MG63 (cell line): Measurements from ENCODE around the gene STPG3. TPM values are rescaled to one million over a fixed set of nuclear protein-coding genes. Genes with fewer than 3 reads are reported as not detected.

Source experiments
- DNase-seq: peaks from one replicate; pipeline ENCODE4 v3.0.0-alpha.2; 2020
- H3K27me3 ChIP-seq: fragments of 250-450 bp; sonication (Bioruptor Pico); 2 replicates; pipeline ENCODE4 v1.5.1; 2020; ENCODE audit warnings: mild to moderate bottlenecking, moderate library complexity
- H3K36me3 ChIP-seq: fragments of 250-450 bp; sonication (Bioruptor Pico); 2 replicates; pipeline ENCODE4 v1.5.1; 2020; ENCODE audit warnings: mild to moderate bottlenecking, moderate library complexity
- H3K4me3 ChIP-seq: fragments of 250-450 bp; sonication (Bioruptor Pico); 2 replicates; pipeline ENCODE4 v1.5.1; 2020; ENCODE audit warnings: mild to moderate bottlenecking, moderate library complexity
- H3K9me3 ChIP-seq: fragments of 250-450 bp; sonication (Bioruptor Pico); 2 replicates; pipeline ENCODE4 v1.5.1; 2020; ENCODE audit warnings: mild to moderate bottlenecking, moderate library complexity
- total RNA-seq: library from RNA; depleted of rRNA; stranded (reverse); fragments of >200 nt; shearing (Covaris generic); gene quantifications from 2 replicates; pipeline ENCODE4 v1.2.3, GENCODE V29; 2014; ENCODE audit warnings: low replicate concordance

Gene STPG3
- total RNA-seq, 1 experiment from 2014 or later = not detected

GRCh38 chr9:137228968-137229896, 21.9 kb upstream of the STPG3 start:
- Histone ChIP-seq H3K36me3 (no peaks in the 10 kb centered on the region), H3K4me3 (no peak overlapping the region), H3K27me3 (no peaks in the 10 kb centered on the region), H3K9me3 (no peaks in the 10 kb centered on the region)
- no peak for DNase-seq

- Histone ChIP-seq H3K9me3 (no peaks in the 10 kb centered on the region), H3K4me3 (no peak overlapping the region), H3K27me3 (no peaks in the 10 kb centered on the region), H3K36me3 (no peaks in the 10 kb centered on the region)
- DNase-seq = no peak
Measured at GRCh38 chr9:137229903-137230704, 21.0 kb upstream of the STPG3 start.

GRCh38 chr9:137230705-137231371, 20.2 kb upstream of the STPG3 start, which contains the start of gene SLC34A3:
TSS of gene SLC34A3 (plus strand) at chr9:137230901. CDS start at chr9:137231703, 802 bp downstream.
- DNase-seq = no peak
- Histone ChIP-seq H3K9me3 (no peaks in the 10 kb centered on the region), H3K27me3 (no peaks in the 10 kb centered on the region), H3K36me3 (no peaks in the 10 kb centered on the region), H3K4me3 (no peak within 1 kb of the TSS)

- DNase-seq = no peak
- H3K27me3 ChIP-seq = no peaks in the 10 kb centered on the region
- H3K36me3 ChIP-seq = no peaks in the 10 kb centered on the region
- no peak overlapping the region for H3K4me3 ChIP-seq
- H3K9me3 ChIP-seq = no peaks in the 10 kb centered on the region
Measured at GRCh38 chr9:137231372-137232039, 19.6 kb upstream of the STPG3 start.

- Histone ChIP-seq H3K9me3 (no peaks in the 10 kb centered on the region), H3K4me3 (no peak overlapping the region), H3K27me3 (no peaks in the 10 kb centered on the region), H3K36me3 (no peaks in the 10 kb centered on the region)
- DNase-seq = no peak
Measured at GRCh38 chr9:137232101-137232500, 19.0 kb upstream of the STPG3 start.

DNA sequence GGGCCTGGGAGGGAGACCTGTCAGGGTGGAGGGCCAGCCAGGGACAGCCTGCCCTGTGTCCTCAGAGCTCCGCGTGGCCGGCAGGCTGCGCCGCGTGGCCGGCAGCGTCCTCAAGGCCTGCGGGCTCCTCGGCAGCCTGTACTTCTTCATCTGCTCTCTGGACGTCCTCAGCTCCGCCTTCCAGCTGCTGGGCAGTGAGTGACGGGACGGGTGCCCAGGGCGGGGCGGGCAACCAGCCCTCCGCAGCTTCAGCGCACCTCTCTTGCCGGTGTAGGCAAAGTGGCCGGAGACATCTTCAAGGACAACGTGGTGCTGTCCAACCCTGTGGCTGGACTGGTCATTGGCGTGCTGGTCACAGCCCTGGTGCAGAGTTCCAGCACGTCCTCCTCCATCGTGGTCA, 18.6 kb upstream of the STPG3 start:
- Histone ChIP-seq H3K36me3 (no peaks in the 10 kb centered on the region), H3K4me3 (no peak overlapping the region)

DNA sequence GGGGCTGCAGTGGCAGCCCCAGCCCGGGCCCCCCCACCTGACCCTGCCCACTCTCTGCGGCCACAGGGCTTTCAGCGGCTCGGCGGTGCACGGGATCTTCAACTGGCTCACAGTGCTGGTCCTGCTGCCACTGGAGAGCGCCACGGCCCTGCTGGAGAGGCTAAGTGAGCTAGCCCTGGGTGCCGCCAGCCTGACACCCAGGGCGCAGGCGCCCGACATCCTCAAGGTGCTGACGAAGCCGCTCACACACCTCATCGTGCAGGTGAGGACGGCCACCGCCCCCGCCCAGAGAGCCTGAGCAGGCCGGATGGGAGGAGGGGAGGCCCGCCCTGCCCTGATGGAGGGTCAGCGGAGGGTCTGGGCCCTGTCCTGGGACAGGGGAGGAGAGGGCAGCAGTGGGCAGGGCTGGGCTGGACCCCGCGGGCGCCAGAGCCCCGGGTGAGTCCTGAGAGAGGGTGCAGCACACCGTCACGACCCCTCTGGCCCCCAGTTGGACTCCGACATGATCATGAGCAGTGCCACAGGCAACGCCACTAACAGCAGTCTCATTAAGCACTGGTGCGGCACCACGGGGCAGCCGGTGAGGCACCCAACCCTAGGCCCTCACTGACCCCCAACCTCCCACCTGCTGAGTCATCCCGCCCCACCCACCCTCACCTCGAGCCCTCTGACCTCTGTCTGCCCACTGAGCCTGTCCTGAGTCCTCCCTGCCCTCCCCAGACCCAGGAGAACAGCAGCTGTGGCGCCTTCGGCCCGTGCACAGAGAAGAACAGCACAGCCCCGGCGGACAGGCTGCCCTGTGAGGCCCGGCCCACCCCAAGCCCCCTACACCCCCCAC, 17.7 kb upstream of the STPG3 start:
- Histone ChIP-seq H3K9me3 (no peaks in the 10 kb centered on the region), H3K36me3 (no peaks in the 10 kb centered on the region), H3K4me3 (no peak overlapping the region), H3K27me3 (no peaks in the 10 kb centered on the region)
- no peak for DNase-seq

More for the DNA sequence above, 18.6 kb upstream of the STPG3 start:
- no peak for DNase-seq
- no peaks in the 10 kb centered on the region for H3K27me3 ChIP-seq
- no peaks in the 10 kb centered on the region for H3K9me3 ChIP-seq

DNA sequence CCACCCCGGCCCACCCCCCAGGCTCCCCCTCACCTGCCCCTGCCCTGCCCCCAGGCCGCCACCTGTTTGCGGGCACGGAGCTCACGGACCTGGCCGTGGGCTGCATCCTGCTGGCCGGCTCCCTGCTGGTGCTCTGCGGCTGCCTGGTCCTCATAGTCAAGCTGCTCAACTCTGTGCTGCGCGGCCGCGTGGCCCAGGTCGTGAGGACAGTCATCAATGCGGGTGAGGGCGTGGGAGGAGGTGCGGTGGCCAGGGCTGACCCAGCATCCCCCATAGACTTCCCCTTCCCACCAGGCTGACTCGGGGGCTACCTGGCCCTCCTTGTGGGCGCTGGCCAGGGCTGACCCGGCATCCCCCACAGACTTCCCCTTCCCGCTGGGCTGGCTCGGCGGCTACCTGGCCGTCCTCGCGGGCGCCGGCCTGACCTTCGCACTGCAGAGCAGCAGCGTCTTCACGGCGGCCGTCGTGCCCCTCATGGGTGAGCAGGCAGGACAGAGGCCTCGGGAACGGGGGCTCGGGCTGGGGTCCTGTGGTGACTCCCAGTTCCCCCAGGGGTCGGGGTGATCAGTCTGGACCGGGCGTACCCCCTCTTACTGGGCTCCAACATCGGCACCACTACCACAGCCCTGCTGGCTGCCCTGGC, 16.9 kb upstream of the STPG3 start:
- no peak for DNase-seq
- no peaks in the 10 kb centered on the region for H3K36me3 ChIP-seq
- H3K27me3 ChIP-seq = no peaks in the 10 kb centered on the region
- H3K9me3 ChIP-seq = no peaks in the 10 kb centered on the region
- no peak overlapping the region for H3K4me3 ChIP-seq

- Histone ChIP-seq H3K27me3 (no peaks in the 10 kb centered on the region), H3K4me3 (no peak overlapping the region), H3K9me3 (no peaks in the 10 kb centered on the region), H3K36me3 (no peaks in the 10 kb centered on the region)
- no peak for DNase-seq
Measured at GRCh38 chr9:137234758-137235423, 16.2 kb upstream of the STPG3 start.

DNA sequence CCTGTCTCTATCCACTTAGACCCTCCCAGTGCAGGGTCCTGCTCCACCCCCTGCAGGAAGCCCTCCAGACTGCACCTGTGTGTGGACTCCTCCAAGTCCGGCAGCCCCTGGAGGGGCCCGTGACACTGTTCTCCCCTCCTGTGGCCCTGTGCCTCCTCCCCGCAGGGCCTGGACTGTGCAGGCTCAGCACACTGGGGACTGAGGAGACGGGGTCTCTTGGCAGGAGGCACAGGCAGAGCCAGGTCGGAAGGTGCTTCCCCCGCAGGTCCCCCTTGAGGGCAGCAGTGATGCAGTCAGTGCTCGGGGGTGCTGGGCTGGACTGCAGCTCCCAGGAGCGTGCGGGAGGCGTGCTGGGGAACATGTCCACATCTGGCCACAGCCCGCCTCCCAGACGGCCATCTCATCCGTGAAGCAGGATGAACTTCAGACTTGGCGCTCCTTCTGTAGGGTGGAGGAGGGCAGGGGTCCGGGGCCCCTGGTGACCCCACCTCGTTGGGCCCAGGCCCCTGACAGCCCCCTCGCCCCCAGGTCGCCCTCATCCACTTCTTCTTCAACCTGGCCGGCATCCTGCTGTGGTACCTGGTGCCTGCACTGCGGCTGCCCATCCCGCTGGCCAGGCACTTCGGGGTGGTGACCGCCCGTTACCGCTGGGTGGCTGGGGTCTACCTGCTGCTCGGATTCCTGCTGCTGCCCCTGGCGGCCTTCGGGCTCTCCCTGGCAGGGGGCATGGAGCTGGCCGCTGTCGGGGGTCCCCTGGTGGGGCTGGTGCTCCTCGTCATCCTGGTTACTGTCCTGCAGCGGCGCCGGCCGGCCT, 15.5 kb upstream of the STPG3 start:
- DNase-seq = no peak
- H3K9me3 ChIP-seq = no peaks in the 10 kb centered on the region
- H3K27me3 ChIP-seq = no peaks in the 10 kb centered on the region
- H3K4me3 ChIP-seq = no peak overlapping the region
- no peaks in the 10 kb centered on the region for H3K36me3 ChIP-seq

DNA sequence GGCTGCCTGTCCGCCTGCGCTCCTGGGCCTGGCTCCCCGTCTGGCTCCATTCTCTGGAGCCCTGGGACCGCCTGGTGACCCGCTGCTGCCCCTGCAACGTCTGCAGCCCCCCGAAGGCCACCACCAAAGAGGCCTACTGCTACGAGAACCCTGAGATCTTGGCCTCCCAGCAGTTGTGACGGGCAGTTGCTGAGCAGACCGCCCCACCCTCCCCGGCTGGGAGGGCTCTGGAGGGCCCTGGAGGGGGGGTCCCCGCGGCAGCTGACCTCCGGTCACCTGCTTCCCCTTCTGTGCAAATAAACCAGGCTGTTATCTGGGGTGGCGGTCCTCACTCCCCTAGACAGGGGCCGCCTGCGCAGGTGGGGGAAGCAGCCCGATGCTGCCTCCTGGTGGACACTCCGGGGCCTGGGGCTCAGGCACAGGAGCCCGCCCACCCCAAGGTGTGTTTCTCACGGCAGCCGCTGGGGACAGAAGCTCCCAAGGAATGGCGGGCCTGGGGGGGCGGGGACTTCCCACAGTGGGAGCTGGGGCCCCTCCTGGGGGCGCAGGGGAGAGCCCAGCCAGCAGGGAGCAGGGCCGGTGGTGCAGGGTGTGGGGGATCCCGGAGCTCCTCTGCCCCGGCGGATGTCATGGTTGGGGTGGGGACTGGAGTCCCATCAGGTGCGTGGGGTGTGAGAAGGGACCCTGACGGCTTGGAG, 14.7 kb upstream of the STPG3 start:
- no peak overlapping the region for H3K4me3 ChIP-seq
- no peaks in the 10 kb centered on the region for H3K27me3 ChIP-seq
- H3K36me3 ChIP-seq = no peaks in the 10 kb centered on the region
- H3K9me3 ChIP-seq = no peaks in the 10 kb centered on the region
- DNase-seq = peak; percentile 76

- DNase-seq = no peak
- no peak overlapping the region for H3K4me3 ChIP-seq
- H3K36me3 ChIP-seq = peaks cover 5% of the 10 kb centered on the region
Measured at GRCh38 chr9:137236936-137237421, 14.1 kb upstream of the STPG3 start.

More at GRCh38 chr9:137236936-137237421, 14.1 kb upstream of the STPG3 start:
- Histone ChIP-seq H3K9me3 (no peaks in the 10 kb centered on the region), H3K27me3 (no peaks in the 10 kb centered on the region)
